ENCODE results near the gene MED13L. TPM values are rescaled to one million over a fixed set of nuclear protein-coding genes. Genes with fewer than 3 reads are reported as not detected.

MED13L gene
- 49.0 and 52.5 TPM in 2 replicates for total RNA-seq

DNA sequence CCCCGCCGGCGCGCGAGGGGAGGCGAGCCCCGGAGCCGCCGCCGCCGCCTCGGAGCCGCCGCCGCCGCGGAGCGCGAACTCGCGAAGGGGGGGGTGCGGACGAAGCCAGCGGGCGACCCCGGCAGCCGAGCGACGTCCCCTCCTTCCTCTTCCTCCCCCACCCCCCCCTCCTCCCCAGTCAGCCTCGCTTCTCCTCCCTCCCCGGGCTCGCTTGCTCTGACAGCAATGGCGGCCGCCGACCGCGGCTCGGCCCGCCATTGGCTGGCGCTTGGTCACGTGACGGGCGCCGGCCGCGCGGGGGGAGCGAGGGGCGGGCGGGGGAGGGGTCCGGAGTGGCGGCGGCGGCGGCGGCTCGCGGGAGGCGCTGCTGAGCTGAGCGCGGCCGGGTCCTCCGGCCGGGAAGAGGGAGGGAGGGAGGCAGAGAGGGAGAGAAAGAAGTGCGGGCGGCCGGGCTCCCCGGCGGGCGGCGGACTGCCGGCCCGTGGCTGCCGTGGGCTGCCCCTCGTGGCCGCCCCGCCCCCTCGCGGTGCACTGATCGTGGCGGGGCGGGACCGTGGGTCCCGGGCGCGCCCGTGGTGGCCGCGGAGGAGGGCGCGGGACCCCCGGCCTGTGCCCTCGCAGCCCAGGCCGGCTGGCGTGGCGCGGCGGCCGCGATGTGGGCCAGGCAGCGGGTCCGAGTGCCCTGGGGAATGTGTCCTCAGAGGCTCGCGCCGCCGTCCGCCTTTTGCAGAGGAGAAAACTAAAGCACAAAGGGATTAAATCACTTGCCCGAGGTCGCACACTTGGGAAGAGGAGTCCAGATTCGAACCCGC is at the start of gene MED13L:
Gene MED13L, minus strand, starts transcription at position 227 of the 812 bp plus-strand sequence. CDS start 562 bp downstream, outside the sequence.
- H3K36me3 Mint-ChIP-seq (ENCODE audit: low read depth): no peaks in the 10 kb centered on the region
- H3K4me1 Mint-ChIP-seq (ENCODE audit: low read depth): peaks cover 45% of the 10 kb centered on the region
- H3K4me3 Mint-ChIP-seq (ENCODE audit: low read depth): peak within 1 kb of the TSS; percentile 91
- DNase-seq (ENCODE audit: low spot score): peak; percentile 85
- H3K27me3 Mint-ChIP-seq (ENCODE audit: low read depth): peaks cover 6% of the 10 kb centered on the region
- intact Hi-C loops (cut with micrococcal nuclease): loop anchor here (2.0 to 10.0 kb wide), 8 partner anchors 40 to 325 kb away; partner anchors contain the start of gene MAP1LC3B2
- H3K27ac Mint-ChIP-seq: peak within 1 kb of the TSS; percentile 91
- no peaks in the 10 kb centered on the region for H3K9me3 Mint-ChIP-seq

DNA sequence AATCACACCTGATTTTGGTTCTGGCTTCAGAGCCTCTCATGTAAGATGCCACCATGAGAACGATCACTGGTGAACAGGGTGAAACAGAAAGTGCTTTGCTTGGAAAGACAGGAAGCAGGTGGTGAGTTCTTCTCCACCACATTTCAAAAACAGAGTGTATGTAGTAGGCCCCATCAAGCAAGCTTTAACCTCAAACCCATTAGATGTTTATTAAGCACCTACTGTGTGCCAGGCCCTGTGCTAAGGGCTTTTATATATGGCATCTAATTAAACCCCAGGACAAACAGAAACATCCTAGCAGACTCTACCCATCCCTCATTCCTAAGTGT is 47.8 kb upstream of the MED13L start:
- intact Hi-C loops (cut with micrococcal nuclease): loop anchor here (2.0 kb wide), 1 partner anchor 42 kb away; no protein-coding TSS in a partner anchor
- Mint-ChIP-seq H3K27me3 (ENCODE audit: low read depth) (no peaks in the 10 kb centered on the region), H3K27ac (peak overlapping the region; percentile 40), H3K4me3 (ENCODE audit: low read depth) (no peak overlapping the region), H3K4me1 (ENCODE audit: low read depth) (peaks cover 28% of the 10 kb centered on the region), H3K9me3 (no peaks in the 10 kb centered on the region), H3K36me3 (ENCODE audit: low read depth) (no peaks in the 10 kb centered on the region)
- DNase-seq (ENCODE audit: low spot score): peak; percentile 23

DNA sequence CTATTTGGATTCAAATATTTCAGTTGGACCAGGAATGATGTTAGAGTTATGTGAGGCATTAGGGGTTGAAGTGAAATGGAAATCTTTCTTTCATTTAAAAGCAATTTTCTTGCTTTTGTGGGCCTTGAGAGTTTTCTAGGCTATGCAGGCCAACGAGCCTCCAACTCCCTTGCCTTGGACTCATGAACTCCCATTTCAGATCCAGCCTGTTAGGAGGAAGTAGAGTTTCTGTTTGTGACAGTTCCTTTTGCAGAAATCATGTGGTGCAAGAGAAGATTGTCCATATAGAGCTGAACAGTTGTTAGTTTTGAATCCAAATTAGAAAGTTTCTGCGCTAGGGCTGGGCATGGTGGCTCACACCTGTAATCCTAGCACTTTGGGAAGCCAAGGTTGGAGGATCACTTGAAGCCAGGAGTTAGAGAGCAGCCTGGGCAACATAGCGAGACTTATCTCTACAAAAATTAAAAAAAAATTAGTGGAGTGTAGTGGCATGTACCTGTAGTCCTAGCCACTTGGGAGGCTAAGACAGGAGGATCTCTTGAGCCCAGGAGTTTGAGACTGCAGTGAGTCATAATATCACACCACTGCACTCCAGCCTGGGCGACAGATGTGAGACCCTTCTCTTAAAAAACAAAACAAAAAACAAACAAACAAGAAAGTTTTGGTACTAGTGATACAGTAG is 47.3 kb upstream of the MED13L start:
- no peaks in the 10 kb centered on the region for H3K9me3 Mint-ChIP-seq
- peak overlapping the region; percentile 40 for H3K27ac Mint-ChIP-seq
- H3K4me1 Mint-ChIP-seq (ENCODE audit: low read depth): peaks cover 34% of the 10 kb centered on the region
- intact Hi-C loops (cut with micrococcal nuclease): loop anchor here (2.0 to 5.0 kb wide), 2 partner anchors 33 to 42 kb away; no protein-coding TSS in a partner anchor
- no peak for DNase-seq (ENCODE audit: low spot score)
- H3K27me3 Mint-ChIP-seq (ENCODE audit: low read depth): no peaks in the 10 kb centered on the region
- no peaks in the 10 kb centered on the region for H3K36me3 Mint-ChIP-seq (ENCODE audit: low read depth)
- no peak overlapping the region for H3K4me3 Mint-ChIP-seq (ENCODE audit: low read depth)

DNA sequence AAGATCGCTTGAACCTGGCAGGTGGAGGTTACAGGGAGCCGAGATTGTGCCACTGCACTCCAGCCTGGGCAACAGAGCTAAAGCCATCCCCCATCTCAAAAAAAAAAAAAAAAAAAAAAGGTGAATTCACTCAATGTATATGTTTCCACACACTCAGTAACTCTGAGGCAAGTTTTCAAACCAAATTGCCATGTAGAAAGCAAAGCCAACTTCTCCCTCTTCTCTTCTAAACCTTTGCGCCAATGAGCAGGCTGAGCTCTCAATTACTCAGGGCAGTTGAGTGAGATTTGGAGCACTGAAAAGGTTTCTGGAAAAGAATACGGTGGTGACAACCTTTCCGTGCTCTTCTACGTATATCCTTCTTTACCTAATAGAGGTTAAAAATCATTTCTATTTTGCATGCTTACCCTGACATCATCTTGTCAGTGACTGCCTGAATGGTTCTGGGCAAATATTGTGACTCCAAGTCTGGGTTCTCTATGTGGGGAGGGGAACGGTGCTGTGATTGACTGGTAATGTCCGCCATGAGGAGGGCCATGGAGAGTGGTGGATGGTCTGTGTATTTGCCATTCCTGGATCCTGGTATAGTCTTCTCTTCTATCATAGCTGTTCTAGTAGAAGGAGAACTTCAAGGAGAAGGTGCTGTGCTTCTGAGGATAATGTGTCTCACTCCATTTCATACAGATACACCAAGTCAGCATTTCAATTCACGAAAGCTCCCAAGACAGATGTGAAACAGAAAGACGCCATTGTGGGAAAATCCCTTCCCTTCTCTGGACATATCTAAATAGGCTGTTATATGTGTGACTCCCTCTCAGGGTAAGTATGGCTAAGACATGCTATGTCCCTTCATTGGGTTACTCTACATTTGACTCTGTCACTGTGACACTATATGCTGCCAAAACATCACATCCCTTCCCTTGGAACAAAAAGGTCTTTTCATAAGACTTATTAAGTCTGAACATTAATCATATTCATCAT is 46.2 kb upstream of the MED13L start:
- H3K4me3 Mint-ChIP-seq (ENCODE audit: low read depth): no peak overlapping the region
- no peak for DNase-seq (ENCODE audit: low spot score)
- no peaks in the 10 kb centered on the region for H3K27me3 Mint-ChIP-seq (ENCODE audit: low read depth)
- H3K36me3 Mint-ChIP-seq (ENCODE audit: low read depth): no peaks in the 10 kb centered on the region
- no peaks in the 10 kb centered on the region for H3K9me3 Mint-ChIP-seq
- intact Hi-C loops (cut with micrococcal nuclease): loop anchor here (2.0 to 5.0 kb wide), 2 partner anchors 34 to 41 kb away; no protein-coding TSS in a partner anchor
- peak overlapping the region; percentile 29 for H3K27ac Mint-ChIP-seq
- H3K4me1 Mint-ChIP-seq (ENCODE audit: low read depth): peaks cover 43% of the 10 kb centered on the region

DNA sequence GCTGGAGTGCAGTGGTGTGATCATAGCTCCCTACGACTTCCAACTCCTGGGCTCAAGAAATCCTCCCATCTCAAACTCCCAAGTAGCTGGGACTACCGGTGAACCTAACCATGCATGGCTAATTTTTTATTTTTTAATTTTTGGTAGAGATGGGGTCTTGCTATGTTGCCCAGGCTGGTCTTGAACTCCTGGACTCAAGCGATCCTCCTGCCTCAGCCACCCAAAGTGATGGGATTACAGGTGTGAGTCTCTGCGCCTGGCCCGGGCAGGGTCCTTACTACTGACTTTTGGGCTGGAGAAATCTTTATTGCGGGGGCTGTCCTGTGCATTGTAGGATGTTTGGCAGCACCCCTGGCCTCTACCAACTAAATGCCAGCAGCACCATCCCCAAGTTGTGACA is 44.4 kb upstream of the MED13L start:
- intact Hi-C loops (cut with micrococcal nuclease): loop anchor here (5.0 kb wide), 1 partner anchor 35 kb away; no protein-coding TSS in a partner anchor
- Mint-ChIP-seq H3K4me1 (ENCODE audit: low read depth) (peaks cover 43% of the 10 kb centered on the region), H3K27me3 (ENCODE audit: low read depth) (peaks cover 1% of the 10 kb centered on the region), H3K9me3 (no peaks in the 10 kb centered on the region), H3K27ac (no peak overlapping the region), H3K36me3 (ENCODE audit: low read depth) (no peaks in the 10 kb centered on the region), H3K4me3 (ENCODE audit: low read depth) (no peak overlapping the region)
- DNase-seq (ENCODE audit: low spot score): no peak

DNA sequence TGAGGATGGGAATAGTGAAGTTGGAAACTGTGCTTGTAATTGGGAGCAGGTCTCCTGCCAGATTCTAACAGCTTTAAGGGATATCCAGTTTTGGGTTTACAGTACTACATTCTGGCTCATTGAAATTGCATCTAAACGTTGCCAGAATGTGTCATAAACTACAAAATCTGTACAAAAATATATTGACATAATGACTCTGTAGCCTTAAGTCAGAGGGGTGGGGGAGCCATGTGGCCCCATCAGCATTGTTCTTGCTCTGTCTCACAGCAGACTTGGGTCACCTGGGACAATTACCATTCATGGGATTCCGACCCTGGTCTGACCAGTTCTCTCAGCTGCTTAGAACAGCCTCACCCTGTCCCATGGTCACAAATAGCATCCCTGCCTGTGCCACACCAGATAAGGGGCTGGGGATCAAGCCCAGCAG is 43.3 kb upstream of the MED13L start:
- intact Hi-C loops (cut with micrococcal nuclease): loop anchor here (5.0 kb wide), 1 partner anchor 36 kb away; no protein-coding TSS in a partner anchor
- no peak for DNase-seq (ENCODE audit: low spot score)
- peak overlapping the region; percentile 37 for H3K4me3 Mint-ChIP-seq (ENCODE audit: low read depth)
- H3K27me3 Mint-ChIP-seq (ENCODE audit: low read depth): peaks cover 1% of the 10 kb centered on the region
- H3K27ac Mint-ChIP-seq: peak overlapping the region; percentile 84
- peaks cover 50% of the 10 kb centered on the region for H3K4me1 Mint-ChIP-seq (ENCODE audit: low read depth)
- no peaks in the 10 kb centered on the region for H3K9me3 Mint-ChIP-seq
- no peaks in the 10 kb centered on the region for H3K36me3 Mint-ChIP-seq (ENCODE audit: low read depth)

DNA sequence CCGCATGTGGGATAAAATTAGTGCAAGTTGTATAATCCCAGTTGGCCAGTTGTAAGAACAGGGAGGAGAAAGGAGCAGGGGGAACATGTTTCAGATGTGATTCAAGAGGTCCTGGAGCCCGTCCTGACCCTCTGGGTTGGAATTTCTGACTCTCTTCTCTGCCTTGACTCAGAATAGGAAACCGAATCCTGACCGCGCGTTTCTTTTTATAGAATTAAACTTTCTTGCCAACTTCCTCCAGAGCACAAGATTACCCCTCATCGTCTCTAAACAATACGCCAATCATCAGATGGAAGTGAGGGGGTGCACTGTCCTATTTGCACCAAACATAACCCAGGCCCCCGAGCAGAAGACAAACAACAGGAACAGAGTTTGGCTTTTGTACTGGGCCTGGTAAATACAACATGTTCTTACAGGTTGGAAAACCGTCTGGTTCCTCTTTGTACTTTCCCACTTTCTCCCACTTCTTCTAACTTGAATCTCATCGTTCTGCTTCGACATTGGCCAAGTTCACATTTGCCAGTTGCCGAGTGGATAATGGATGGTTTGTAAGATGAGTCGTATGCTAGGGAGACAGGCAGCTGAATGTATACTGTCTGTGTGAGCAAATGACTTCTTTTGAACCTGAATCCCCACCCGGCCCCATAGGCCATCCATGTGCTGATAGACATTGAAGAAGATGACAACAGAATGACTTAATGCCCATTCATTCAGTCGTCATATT is 42.6 kb upstream of the MED13L start:
- Mint-ChIP-seq H3K36me3 (ENCODE audit: low read depth) (no peaks in the 10 kb centered on the region), H3K9me3 (no peaks in the 10 kb centered on the region), H3K27me3 (ENCODE audit: low read depth) (peaks cover 1% of the 10 kb centered on the region), H3K27ac (peak overlapping the region; percentile 84), H3K4me1 (ENCODE audit: low read depth) (peaks cover 46% of the 10 kb centered on the region), H3K4me3 (ENCODE audit: low read depth) (peak overlapping the region; percentile 37)
- intact Hi-C loops (cut with micrococcal nuclease): loop anchor here (5.0 kb wide), 1 partner anchor 37 kb away; no protein-coding TSS in a partner anchor
- DNase-seq (ENCODE audit: low spot score): peak; percentile 13

DNA sequence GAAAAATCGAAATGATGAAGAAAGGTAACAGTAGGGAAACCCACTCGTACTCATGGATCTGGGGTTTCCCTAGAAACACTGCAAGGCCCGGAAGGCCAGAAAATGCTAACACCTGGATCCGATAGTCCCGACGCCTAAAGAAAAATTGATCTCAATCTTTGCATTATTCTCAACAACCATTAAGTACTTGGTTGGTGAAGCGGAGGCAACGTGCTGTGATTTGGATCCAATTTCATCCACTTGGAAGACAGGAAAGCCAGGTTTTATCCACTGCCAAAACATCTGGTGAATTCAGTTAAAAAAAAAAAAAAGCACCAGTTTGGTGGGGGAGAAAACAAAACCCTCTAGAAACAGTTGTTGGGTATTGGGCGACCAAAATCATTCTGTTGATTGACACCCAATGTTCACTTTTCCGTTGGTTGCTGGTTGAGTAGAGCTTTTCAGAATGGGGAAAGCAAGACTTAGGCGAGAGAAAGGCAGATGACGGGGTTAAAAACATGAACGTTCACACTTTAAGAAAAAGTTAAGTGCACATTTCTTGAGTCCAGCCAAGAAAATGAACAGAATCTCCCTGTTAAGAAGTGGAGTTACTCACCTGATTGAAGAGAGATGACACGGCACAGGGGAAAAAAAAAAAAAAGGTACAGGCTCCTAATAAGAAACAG is 41.9 kb upstream of the MED13L start:
- Mint-ChIP-seq H3K27me3 (ENCODE audit: low read depth) (peaks cover 1% of the 10 kb centered on the region), H3K4me3 (ENCODE audit: low read depth) (peak overlapping the region; percentile 28), H3K4me1 (ENCODE audit: low read depth) (peaks cover 43% of the 10 kb centered on the region), H3K9me3 (no peaks in the 10 kb centered on the region), H3K36me3 (ENCODE audit: low read depth) (no peaks in the 10 kb centered on the region), H3K27ac (peak overlapping the region; percentile 84)
- DNase-seq (ENCODE audit: low spot score): no peak
- intact Hi-C loops (cut with micrococcal nuclease): no loop called here

DNA sequence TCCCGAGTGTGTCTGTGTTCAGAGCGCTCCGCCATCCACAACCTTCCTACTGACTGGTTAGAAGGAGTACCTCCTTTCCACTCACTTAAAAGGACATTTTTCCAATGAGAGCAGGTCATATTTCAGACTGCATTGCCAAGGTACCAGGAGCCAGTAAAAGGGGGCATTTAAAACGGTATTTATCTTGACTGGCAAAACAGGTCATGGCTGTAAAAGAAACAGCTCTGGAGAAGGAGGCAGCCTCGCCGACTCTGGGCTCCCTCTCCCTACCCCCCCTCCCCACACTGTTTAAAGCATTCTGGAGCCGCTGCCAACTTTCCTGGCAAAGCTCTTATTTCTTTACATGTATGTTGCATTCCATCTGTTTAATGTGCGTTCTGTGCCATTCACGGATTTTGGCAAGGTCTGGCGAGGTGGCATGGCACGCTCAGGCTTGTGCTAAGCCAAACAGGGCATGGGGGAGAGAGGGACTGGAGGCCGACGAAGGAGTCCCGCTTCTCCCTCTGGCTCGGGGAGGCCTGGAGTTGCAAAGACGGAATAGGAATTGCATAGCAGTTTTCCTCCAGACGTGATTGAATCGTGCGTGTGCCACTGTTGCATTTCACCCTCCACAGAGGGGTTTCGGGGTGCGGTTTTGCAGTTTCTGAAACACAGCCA is 41.2 kb upstream of the MED13L start:
- H3K36me3 Mint-ChIP-seq (ENCODE audit: low read depth): no peaks in the 10 kb centered on the region
- H3K27ac Mint-ChIP-seq: no peak overlapping the region
- H3K27me3 Mint-ChIP-seq (ENCODE audit: low read depth): peaks cover 1% of the 10 kb centered on the region
- no peaks in the 10 kb centered on the region for H3K9me3 Mint-ChIP-seq
- H3K4me1 Mint-ChIP-seq (ENCODE audit: low read depth): peaks cover 38% of the 10 kb centered on the region
- no peak for DNase-seq (ENCODE audit: low spot score)
- intact Hi-C loops (cut with micrococcal nuclease): no loop called here
- no peak overlapping the region for H3K4me3 Mint-ChIP-seq (ENCODE audit: low read depth)

DNA sequence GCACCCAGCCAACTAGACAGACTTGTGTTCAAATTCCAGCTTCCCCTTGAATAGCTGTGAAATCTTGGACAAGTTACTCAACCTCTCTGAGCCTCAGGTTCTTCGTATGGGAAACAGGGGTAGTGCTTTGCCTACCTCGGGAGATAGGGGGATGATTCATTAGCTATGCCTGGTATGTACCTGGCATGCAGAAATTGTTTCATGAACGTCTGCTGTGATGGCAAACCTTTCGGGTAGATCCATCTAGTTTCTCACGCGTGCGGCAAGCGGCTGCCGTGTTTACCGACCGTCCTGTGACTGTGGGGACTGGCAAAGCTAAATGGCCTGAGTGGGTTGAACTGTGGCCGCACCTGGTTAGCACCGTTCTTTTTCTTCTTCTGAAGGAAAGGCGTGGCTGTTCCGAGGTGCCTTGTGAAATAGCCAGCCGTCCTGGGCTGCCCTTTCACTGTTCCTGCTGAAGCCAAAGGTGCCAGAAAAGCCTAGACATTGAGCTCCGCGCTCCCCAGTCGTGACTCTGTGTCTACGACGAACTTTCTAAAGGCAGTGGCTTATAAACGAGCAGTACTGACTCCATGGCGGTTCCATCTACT is 40.6 kb upstream of the MED13L start:
- Mint-ChIP-seq H3K4me1 (ENCODE audit: low read depth) (peaks cover 35% of the 10 kb centered on the region), H3K27ac (no peak overlapping the region), H3K4me3 (ENCODE audit: low read depth) (no peak overlapping the region), H3K9me3 (no peaks in the 10 kb centered on the region), H3K27me3 (ENCODE audit: low read depth) (peaks cover 1% of the 10 kb centered on the region), H3K36me3 (ENCODE audit: low read depth) (no peaks in the 10 kb centered on the region)
- no peak for DNase-seq (ENCODE audit: low spot score)
- intact Hi-C loops (cut with micrococcal nuclease): no loop called here

DNA sequence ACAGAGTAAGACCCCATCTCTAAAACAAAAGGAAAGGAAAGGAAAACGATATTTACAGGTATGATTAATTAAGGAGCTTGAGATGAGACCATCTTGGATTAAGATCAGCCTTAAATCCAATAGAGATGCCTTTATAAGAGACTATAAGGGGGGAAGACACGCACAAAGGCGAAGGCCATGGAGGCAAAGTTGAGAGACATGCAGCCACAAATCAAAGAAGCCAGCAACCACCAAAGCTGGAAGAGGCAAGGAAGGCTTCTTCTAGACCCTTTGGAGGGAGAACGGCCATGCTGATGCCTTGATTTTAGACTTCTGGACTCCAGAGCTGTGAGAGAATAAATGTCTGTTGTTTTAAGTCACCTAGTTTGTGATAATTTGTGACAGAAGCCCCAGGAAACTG is 39.6 kb upstream of the MED13L start:
- Mint-ChIP-seq H3K9me3 (no peaks in the 10 kb centered on the region), H3K36me3 (ENCODE audit: low read depth) (no peaks in the 10 kb centered on the region), H3K27ac (no peak overlapping the region), H3K4me3 (ENCODE audit: low read depth) (no peak overlapping the region), H3K27me3 (ENCODE audit: low read depth) (peaks cover 3% of the 10 kb centered on the region), H3K4me1 (ENCODE audit: low read depth) (peaks cover 35% of the 10 kb centered on the region)
- DNase-seq (ENCODE audit: low spot score): no peak
- intact Hi-C loops (cut with micrococcal nuclease): no loop called here
